Measurements from ENCODE around the gene TNIP2.
"Not testable (repeated sequence)": the region's sequence is repeated elsewhere in the genome, so short reads cannot be mapped to it uniquely, and the experiment has no call there.

Gene TNIP2

DNA sequence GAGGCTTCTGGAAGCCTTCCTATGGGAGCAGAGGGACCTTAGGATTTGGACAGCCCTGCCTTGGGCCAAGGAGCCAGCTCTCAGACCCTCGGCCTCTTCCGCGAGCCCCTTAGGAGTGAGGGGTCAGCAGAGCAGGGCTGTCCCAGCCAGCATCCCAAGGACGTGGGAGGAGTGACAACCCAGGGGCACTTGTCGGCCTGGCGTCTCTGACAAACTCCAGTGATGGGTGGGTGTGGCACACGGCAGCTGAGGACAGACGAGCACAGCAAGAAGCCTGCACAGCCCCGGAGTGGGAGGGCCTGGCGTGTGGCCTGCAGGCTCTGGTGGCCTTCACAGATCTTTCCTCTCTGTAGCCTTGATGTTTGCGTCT lies 11.6 kb upstream of the TNIP2 start:
- DNase-seq, result no peak

DNA sequence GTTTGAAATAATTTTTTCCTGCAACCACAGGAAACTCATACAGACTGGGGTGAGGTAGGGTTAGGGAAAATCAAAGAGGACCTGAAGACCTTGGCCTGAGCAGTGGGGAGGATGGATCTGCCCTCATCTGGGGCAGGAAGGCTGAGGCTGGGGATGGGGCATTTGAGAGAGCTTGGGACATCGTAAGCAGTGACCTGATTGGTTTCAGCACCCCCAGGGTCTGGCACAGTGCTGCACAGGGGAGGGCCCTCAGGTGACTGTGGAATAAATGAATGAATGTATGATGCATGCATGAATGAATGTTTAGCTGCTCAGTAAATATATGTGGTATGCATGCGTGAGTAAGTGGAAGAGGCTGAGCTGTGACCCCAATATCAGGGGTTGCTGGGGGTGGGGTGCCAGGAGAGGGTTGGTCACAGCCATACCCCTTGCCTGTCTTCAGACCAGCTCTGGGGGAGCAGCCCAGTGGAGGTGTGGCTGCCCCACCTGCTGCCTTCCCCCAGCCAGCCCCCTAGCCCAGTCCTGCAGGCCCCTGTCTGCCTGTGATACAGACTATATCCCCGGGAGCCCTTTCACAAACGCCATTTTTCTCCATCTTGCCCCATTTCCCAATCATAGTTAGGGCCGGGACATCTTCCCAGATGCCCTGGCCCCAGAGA lies 11.0 kb upstream of the TNIP2 start:
- DNase-seq, result no peak

DNA sequence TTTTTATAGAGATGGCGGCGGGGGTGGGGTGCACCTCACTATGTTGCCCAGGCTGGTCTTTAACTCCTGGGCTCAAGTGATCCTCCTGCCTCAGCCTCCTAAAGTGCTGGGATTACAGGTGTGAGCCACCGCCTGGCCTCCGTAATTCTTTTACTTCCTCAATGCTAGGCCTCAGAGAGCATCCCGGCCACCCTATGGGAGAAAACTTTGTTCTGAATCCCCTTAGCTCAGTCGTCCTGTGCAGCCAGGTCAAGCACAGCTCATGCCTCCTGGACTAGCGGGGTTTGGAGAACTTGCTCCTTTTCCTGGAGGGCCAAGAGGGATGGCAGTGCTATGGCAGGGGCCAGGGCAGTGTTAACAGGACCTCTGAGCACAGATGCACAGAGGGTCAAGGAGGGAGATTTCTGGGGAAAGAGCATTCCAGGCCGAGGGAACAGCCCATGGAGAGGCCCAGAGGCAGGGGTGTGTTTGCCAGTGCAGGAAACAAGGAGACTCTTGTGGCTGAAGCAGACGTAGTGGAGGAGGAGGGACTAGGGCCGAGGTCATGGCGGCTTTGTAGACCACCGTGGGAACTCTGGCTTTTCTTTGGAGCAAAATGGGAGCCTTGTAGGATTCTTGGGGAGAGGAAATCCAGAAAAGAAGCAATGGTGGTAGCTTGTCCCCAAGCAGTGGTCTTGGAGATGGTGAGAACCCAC lies 9.8 kb upstream of the TNIP2 start:
- DNase-seq, result no peak

DNA sequence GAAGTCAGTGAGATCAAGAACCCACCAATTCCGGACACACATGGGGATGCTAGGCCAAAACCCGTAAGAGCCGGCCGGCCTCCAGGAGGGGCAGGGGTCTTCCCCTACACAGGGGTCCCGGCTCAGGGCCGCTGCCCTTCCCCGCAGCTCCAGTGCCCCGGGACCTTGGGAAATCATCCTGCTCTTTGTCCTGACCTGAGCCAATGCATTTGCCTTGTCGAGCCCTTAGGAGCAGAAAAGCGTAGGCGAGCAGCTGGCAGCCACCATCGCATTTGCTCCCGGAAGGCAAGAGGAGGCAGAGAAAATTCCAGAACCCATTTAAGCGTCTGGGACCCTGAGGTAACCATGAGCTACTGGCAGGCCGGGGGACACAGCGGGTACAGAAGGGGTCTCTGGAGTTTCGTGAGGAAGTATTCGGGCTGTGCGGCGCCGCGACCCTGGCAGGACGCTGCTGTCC lies 7.4 kb upstream of the TNIP2 start:
- DNase-seq, result no peak

DNA sequence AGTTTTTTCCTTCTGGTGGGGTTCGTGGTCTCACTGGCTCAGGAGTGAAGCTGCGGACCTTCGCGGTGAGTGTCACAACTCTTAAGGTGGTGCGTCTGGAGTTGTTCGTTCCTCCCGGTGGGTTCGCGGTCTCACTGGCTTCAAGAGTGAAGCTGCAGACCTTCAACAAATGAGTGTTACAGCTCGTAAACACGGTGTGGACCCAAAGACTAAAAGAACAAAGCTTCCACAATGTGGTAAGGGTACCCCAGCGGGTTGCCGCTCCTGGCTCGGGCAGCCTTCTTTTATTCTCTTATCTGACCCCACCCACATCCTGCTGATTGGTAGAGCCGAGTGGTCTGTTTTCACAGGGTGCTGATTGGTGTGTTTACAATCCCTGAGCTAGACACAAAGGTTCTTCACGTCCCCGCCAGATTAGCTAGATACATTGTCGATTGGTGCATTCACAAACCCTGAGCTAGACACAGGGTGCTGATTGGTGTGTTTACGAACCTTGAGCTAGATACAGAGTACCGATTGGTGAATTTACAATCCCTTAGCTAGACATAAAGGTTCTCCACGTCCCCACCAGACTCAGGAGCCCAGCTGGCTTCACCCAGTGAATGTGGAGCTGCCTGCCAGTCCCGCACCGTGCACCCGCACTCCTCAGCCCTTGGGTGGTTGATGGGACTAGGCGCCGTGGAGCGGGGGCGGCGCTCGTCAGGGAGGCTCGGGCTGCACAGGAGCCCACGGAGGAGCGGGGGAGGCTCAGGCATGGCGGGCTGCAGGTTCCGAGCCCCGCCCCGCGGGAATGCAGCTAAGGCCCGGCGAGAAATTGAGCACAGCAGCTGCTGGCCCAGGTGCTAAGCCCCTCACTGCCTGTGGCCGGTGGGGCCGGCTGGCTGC lies 6.6 kb upstream of the TNIP2 start:
- not testable (repeated sequence) for DNase-seq

DNA sequence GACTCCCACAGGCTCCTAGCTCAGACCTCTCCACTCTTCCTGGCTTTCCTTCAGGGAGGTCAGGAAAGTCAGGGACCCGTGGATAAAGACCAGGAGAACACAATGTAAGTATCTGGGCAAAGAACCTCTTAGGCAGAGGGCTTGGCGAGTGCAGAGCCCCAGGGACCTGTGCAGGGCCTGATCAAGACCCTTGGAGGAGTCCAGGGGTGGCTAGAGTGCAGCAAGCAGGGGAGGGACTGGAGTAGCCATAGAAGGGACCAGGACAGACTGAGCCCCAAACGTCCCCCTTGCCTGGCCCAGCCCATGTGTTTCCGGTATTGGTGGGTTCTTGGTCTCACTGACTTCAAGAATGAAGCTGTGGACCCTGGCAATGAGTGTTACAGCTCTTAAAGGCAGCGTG lies 5.9 kb upstream of the TNIP2 start:
- DNase-seq, result no peak

DNA sequence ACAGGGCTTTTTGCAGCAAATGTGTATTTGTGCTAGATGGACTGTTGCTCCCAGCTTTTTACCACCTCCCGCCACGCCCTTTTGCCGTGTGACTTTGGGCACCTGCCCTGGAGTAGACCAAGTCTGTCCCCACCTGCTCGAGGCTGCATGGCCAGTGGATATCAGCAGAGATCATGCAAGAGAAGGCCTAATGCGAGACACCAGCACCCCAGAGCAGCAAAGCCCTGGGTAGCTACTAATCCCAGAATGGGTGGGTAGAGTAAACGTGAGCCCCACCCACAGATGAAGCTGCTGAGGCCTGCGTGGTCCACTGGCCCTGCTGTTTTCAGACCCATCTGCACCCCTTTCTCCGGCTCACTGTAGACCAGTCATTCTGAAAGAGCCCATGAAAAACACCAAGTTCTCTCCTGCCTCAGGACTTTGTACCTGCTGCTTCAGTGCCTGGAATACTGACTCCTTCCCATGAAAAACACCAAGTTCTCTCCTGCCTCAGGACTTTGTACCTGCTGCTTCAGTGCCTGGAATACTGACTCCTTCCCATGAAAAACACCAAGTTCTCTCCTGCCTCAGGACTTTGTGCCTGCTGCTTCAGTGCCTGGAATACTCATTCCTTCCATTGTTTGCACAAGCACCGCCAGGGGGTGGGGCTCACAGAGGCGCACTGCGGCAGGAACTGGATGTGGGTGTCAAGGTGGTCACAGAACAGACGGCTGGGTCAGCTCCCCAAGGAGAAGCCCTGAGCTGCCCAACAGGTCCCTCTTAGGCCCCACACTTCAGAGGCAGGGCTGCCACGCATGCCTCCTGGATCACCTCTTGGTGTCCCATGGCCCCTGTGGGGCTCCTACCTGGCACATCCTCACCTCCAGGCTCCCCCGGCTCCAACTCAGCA lies 5.1 kb upstream of the TNIP2 start:
- peak; percentile 26 for DNase-seq

DNA sequence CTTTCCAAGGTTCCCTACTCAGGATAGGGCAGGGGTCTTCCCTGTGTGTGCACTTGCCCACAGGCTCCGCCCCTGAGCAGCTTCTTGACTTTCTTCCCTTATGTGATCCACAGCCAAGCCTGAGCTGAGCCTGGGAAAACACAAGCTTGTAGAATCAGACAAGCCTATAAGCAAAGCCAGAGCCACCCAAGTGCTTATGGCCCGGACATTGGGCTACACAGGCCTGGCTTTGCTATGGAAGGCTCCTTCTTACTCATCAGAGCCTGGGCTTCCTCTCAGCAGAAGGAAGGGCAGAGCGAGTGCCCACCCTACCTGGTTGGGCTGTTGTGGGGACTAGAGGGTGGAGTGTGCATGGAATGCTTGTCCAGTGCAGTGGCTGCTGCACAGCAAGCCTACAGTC lies 1.3 kb upstream of the TNIP2 start:
- DNase-seq, result no peak

DNA sequence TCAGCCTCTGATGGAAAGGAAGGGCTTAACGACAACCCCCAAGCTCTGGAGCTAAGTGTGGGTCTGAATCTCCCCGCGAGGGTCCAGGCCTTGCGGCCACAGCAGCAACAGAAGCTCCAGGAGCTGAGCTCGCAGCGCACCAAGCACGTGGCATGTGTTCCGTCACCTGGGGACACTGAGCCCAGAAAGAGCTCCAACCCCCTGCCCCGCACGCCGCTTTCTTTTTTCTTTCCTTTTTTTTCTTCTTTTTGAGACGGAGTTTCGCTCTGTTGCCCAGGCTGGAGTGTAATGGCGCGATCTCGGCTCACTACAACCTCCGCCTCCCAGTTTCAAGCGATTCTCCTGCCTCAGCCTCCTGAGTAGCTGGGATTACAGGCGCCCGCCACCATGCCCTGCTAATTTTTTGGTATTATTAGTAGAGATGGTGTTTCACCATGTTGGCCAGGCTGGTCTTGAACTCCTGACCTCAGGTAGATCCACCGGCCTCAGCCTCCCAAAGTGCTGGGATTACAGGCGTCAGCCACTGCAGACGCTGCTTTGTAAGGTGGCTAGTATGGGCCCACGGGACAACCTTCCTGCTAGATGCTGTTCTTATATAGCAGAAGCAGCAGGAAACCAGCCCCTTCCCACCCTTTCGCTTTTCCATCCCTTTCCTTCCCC lies 685 bp upstream of the TNIP2 start:
- DNase-seq, result no peak

DNA sequence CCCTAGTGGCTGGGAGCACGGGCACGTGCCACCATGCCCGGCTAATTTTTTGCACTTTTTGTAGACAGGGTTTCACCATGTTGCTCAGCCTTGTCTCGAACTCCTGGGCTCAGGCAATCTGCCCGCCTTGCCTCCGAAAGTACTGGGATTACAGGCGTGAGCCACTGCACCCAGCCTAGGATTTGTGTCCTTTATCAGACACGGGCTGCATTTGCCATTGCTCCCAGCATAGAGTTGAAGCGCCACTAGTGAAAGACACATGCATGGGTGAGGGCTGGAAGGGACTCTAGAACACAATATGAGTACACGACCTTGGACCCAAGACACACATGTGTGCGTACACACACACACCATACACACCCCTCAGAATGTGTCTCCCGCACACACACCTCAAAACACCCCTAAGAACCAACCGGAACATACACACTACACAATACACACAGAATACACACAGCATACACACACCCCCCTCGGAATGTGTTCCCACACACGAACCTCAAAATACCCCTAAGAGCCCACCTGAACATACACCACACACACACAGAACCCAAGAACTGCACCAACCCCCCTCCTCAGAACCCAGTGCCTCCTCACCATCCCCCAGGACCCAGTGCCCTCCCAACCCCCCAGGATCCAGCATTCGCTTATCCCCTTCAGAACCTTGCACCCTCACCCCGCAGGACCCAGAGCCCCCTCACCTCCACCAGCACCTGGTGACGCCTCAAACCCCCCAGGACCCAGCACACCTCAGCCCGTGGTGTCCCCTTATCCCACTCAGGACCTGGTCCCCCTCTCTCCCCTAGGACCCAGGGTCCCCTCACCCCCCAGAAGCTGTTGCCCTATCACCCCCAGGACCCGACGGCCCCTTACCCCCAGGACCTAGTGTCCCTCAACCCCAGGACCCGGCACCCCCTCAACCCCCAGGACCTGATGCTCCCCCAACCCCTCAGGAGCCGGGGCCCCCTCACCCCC lies 1.0 kb downstream of the TNIP2 start:
- DNase-seq, result no peak

DNA sequence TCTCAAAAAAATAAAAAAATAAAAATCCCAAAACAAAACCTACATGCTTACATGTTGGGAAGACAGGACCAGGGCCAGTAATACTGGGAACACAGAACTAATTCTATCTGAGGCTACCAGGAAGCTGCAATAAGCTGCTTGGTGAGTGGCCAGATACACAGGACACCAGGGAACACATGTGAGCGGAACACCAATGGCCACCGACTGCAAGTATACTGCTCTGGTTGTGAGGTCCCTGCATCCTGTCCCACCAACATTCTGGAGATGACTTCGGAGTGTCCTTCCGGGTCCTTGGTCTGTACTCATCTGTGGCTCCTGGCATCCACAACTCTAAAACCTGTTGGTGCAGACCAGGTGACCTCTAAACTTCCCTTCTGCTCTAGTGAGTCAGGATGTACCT lies 2.7 kb downstream of the TNIP2 start:
- DNase-seq, result no peak

DNA sequence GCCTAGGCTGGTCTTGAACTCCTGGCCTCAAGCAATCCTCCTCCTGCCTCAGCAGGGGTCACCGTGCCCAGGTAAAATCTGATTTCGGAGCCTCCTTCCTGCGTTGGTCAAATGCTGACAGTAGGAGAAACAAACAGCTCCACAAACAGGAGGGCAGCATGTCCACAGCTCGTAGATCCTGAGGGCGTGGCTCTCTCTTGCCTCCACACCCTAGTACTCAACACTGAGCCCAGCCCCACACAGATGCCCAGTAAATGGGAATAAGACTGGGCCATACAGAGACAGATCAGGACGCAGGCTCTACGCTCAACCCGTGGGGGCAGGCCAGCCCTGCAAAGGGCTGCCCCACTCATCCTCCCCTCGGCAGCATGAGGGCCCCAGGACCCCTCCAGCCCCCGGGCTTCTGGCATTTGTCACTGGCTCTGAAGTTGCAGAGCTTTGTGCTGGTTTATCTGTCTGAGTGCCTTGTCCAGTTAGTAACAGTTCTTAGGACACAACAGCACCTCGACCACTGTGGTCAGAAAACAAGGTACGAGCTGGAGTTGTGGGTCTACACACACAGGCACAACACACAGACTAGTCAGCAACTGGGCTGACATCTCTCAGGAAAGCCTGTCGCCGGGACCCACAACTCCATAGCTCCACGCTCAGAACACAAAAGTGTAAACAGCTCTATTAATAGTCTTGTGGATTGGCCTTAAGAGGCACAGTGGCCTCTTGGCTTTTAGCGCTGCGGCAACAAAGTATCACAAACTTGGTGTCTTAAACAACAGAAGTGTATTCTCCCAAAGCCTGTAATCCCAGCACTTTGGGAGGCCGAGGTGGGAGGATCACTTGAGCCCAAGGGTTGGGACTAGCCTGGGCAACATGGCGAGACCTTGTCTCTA lies 5.2 kb downstream of the TNIP2 start:
- no peak for DNase-seq

DNA sequence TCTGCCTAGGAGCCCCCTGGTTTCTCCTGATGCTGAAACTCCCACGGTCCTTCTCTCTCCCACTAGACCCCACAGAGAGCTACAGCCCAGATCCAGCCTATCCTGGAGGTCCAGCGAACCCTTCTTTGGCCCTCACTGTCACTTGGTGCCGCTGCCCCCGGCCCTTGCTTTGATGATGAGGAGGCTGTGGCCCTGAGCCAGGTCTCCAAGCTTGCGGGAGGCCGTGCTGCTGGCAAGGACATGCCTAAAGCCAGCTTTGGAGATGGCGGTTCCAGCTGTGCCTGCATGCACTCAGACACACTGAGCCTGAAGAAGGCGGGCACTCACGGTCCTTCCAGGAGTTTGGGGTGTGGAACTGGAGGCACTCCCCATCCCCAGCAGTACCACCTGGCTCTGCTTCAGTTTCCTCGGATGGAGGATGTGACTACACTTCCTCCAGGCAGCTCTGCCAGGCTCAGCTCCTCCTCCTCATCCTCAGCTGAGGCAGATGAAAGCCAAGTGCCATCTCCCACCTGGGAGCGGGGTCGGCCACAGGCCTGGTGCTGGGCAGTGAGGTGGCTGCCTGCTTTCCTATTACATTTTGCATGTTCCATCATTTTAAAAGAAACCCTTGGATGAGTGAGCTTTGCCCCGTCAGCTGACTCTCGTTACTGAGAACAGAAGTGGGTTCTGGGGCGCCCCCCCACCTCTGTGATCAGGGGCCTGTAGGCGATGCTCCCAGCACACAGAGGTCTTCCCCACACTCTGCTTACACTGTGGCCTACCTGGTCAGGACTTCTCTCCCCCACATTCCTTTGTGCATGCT lies 9.0 kb downstream of the TNIP2 start:
- DNase-seq, result peak; percentile 32

DNA sequence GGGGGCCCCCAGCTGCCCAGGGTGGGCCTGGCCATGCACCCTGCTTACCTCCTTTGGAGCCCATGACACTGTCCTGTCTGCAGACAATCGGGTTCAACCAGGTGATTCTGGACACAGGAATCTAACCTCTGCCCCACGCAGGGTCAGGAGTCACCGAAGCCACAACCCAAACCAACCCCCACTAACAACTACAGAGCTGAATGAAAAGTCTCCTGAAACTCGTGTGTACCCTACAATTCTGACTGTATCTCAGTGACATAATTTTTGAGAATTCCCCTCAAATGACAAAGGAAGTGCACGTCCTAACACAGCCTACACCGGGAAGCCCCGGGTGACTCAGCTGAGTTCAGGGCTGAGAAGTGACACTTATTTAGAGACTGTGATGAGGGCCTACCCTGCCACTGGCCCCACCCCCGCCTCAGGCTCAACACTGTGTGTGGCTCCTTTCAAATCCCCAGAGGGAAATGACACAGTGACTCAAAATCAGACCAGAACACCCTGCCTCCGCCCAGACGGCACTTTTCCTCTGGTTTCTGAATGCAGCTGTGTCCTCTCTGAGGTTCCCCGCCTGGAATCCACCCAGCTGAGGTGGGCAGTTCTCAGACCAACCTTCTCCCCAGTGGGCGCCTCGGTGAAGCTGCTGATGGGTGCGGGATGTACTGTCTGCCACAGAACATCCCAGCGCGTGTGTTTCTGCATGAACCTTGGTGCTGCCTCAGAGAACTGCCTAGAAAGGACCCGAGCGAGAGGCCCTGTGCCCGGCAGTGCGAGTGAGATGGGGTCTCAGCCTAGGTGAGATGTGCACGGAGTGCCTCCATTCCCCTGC lies 9.9 kb downstream of the TNIP2 start:
- peak; percentile 98 for DNase-seq

DNA sequence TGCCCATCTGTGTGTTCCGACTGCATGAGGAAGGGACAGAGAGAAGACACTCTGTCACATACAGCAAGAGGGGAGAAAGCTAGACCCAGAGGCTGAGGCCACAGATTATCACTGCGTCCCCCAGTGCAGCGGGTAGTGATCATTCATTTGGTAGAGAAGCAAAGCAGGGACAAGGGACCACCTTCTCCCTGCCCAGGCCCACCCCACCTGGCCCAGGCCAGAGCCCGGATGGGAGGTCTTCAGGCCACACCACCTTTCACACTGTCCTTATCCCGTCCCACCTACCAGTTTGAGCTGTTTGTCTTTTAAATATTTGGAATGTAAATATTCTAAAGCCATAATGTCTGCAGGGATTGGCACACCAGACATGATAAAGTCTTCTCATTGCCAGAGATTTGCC lies 10.6 kb downstream of the TNIP2 start:
- DNase-seq, result no peak

DNA sequence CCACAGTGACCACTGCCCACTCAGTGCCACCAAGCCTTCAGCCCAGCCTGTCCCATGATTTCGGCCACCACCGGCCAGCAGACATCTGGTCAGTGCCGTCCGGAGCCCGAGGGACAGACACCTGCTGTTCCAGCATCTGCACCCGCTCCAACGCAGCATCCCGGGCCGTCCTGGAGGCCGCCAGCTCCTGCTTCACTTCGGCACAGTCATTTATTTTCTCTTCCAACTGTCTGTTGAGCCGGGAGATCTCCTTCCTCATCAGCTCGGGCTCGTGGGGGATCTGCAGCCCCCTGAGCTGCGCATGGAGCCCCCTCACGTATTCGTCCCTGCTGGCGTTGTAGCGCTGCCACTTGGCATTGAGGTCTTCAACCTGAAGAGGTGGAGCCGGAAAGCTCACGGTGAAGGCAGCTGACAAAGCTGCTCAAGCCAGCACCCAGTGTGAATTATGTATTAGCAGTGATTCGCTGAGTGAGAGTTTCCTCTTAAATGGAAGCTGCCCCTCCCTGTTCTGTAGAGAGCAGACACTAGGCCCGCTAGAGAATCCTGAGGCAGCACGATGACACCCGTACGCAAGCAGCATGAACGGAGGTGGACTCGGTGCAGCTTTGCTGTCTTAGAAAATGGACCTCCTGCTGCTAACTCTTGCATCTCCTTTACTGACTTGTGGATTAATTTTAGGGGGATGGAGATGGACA lies 11.4 kb downstream of the TNIP2 start:
- no peak for DNase-seq
